ENCODE results near the gene PIGU. TPM values are rescaled to one million over a fixed set of nuclear protein-coding genes. Genes with fewer than 3 reads are reported as not detected.
A peak's percentile ranks its signal among the peaks of the same experiment; 100 is the strongest.

PIGU gene
- total RNA-seq, result 1 to 10 TPM; 6.4 to 7.2 TPM
- 10 to 100 TPM in 1 of 2 donors, 1 to 10 TPM in 1; 7.2 to 10.0 TPM for polyA plus RNA-seq

DNA sequence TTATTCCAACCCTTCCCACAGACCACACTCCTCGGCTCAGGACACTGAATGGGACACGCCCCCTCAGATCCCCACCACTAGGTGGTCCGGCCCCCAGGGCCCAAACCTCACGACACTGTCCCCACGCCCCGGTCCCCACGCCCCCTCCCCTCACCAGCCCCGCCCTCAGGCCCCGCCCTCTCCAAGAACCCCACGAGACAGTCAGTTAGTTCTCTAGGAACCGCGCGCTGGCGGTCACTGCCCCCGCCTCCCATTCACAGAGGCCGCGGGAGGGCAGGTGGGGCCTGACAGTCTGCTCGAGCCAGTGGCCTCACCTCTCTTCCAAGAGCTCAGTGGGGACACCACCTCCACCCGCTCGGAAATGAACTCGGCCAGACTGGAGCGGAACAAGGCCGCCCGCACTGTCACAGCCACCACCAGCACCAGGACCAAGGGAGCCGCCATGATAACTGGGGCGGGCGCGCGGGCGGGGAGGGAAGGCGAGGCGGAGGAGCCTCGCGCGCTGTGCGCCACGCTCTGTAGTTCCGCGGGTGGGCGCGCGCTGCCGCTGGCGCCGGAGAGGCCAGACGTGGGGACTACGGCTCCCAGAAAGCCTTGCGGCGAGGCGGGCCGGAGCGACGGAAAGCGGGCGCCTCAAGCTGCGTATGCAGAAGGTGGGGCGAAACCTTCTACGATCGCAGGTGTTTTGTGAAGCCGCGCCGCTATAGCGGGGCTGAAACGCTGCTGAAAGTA is at the start of gene PIGU:
Gene PIGU (minus strand): TSS at position 451 of the 732 bp plus-strand sequence. CDS start 7 bp downstream, at position 444.
- Histone ChIP-seq H3K4me3 (ENCODE audit: low read depth in 1 of 3, low read length in 3 of 3) (peak within 1 kb of the TSS; percentile 81 to 94 (median 94)), H3K36me3 (ENCODE audit: control insufficient read depth in 4 of 4, insufficient read depth in 3 of 4, low read depth in 1 of 4, low read length in 3 of 4) (no peaks in the 10 kb centered on the region), H3K27ac (ENCODE audit: low read depth in 1 of 2, low read length in 2 of 2) (peak within 1 kb of the TSS; percentile 86 to 89), H3K4me1 (ENCODE audit: control insufficient read depth in 4 of 4, insufficient read depth in 4 of 4, low read length in 3 of 4) (peaks cover 3 to 11% (median 9%) of the 10 kb centered on the region in 4 donors), H3K27me3 (ENCODE audit: control insufficient read depth in 4 of 4, insufficient read depth in 4 of 4, low read length in 3 of 4) (no peaks in the 10 kb centered on the region), H3K9me3 (ENCODE audit: control insufficient read depth in 4 of 4, low read length in 3 of 4) (no peaks in the 10 kb centered on the region), H3K9ac (ENCODE audit: low read depth in 1 of 2, low read length in 2 of 2) (peak within 1 kb of the TSS; percentile 47 to 71)
- peak; percentile 93 for DNase-seq (ENCODE audit: low spot score)
- peak; percentile 65 for TF ChIP-seq SP1 (IDR thresholded peaks at IDR 0.05)
- TF ChIP-seq HNF4A (conservative IDR thresholded peaks at IDR 0.05), result no peak
- no peak for TF ChIP-seq ZBTB33 (IDR thresholded peaks at IDR 0.05)
- TF ChIP-seq, protein P1, sequence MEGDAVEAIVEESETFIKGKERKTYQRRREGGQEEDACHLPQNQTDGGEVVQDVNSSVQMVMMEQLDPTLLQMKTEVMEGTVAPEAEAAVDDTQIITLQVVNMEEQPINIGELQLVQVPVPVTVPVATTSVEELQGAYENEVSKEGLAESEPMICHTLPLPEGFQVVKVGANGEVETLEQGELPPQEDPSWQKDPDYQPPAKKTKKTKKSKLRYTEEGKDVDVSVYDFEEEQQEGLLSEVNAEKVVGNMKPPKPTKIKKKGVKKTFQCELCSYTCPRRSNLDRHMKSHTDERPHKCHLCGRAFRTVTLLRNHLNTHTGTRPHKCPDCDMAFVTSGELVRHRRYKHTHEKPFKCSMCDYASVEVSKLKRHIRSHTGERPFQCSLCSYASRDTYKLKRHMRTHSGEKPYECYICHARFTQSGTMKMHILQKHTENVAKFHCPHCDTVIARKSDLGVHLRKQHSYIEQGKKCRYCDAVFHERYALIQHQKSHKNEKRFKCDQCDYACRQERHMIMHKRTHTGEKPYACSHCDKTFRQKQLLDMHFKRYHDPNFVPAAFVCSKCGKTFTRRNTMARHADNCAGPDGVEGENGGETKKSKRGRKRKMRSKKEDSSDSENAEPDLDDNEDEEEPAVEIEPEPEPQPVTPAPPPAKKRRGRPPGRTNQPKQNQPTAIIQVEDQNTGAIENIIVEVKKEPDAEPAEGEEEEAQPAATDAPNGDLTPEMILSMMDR (IDR thresholded peaks at IDR 0.05; ENCODE audit: low read depth, low read length, missing input control), result peak; percentile 15
- no peak for TF ChIP-seq EGR1 (IDR thresholded peaks at IDR 0.05; ENCODE audit: low read depth in 2 of 2)
- no peak for TF ChIP-seq FOXA2 (IDR thresholded peaks at IDR 0.05)
- no peak for TF ChIP-seq FOXA1 (IDR thresholded peaks at IDR 0.05)
- peak; percentile 19 for TF ChIP-seq REST (IDR thresholded peaks at IDR 0.05)
- no peak for TF ChIP-seq HNF4G (IDR thresholded peaks at IDR 0.05)
- peak; percentile 96 for TF ChIP-seq YY1 (IDR thresholded peaks at IDR 0.05)
- no peak for TF ChIP-seq ATF3 (IDR thresholded peaks at IDR 0.05)
- TF ChIP-seq TAF1 (conservative IDR thresholded peaks at IDR 0.05), result peak; percentile 64
- TF ChIP-seq RXRA (IDR thresholded peaks at IDR 0.05), result peak; percentile 70 to 89
- TF ChIP-seq GABPA (IDR thresholded peaks at IDR 0.05 in 1 of 2, conservative IDR thresholded peaks at IDR 0.05 in 1 of 2), result peak in 1 of 2 donors; percentile 72
- TF ChIP-seq, protein P2, sequence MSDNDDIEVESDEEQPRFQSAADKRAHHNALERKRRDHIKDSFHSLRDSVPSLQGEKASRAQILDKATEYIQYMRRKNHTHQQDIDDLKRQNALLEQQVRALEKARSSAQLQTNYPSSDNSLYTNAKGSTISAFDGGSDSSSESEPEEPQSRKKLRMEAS (IDR thresholded peaks at IDR 0.05), result peak; percentile 52
- peak in 1 of 2 donors; percentile 13 for TF ChIP-seq JUND (IDR thresholded peaks at IDR 0.05)
- TF ChIP-seq RAD21 (IDR thresholded peaks at IDR 0.05), result peak; percentile 51 to 65
- TF ChIP-seq NR2F2 (IDR thresholded peaks at IDR 0.05), result no peak
- WGBS, result under 1% methylated on average over 64 of the region's 64 CpGs
